Stimulated activated CD4-positive, alpha-beta T cell treated with anti-CD3 and anti-CD28 coated beads, Interleukin-1b, Interleukin-23, amount 100 ng/mL, for 1 hour (primary cell): ENCODE data around the gene FBXO41.
A peak's percentile ranks its signal among the peaks of the same experiment; 100 is the strongest.
"Not testable (repeated sequence)": the region's sequence is repeated elsewhere in the genome, so short reads cannot be mapped to it uniquely, and the experiment has no call there.

Experiments used
- DNase-seq, 2 donors: peaks; one replicate each; pipeline ENCODE4 v3.0.0-alpha.2; 2020; ENCODE audit warnings: low read depth in 2 of 2

Gene FBXO41

GRCh38 chr2:73289304-73289703 lies 5.0 kb upstream of the FBXO41 start:
- no peak for DNase-seq

- DNase-seq: no peak
These were observed 1.9 kb upstream of the FBXO41 start for GRCh38 chr2:73286134-73286655.

GRCh38 chr2:73285159-73285739 lies 971 bp upstream of the FBXO41 start:
- DNase-seq: no peak

GRCh38 chr2:73283545-73284295 lies 558 bp downstream of the FBXO41 start:
- no peak for DNase-seq

- no peak for DNase-seq
These were observed 1.2 kb downstream of the FBXO41 start for GRCh38 chr2:73282924-73283544.

GRCh38 chr2:73281244-73281643 lies 3.0 kb downstream of the FBXO41 start:
- DNase-seq: no peak

- no peak for DNase-seq
These were observed 4.4 kb downstream of the FBXO41 start for GRCh38 chr2:73279852-73280251.

GRCh38 chr2:73272270-73272669 lies 12.0 kb downstream of the FBXO41 start:
- DNase-seq: no peak

GRCh38 chr2:73269686-73270465 lies 14.4 kb downstream of the FBXO41 start:
- no peak for DNase-seq

GRCh38 chr2:73268830-73269685 lies 15.2 kb downstream of the FBXO41 start:
- DNase-seq: peak in 1 of 2 donors; percentile 39

GRCh38 chr2:73268366-73268829 lies 15.9 kb downstream of the FBXO41 start:
- no peak for DNase-seq

GRCh38 chr2:73267008-73267407 lies 17.3 kb downstream of the FBXO41 start:
- DNase-seq: no peak

- no peak for DNase-seq
These were observed 18.0 kb downstream of the FBXO41 start for GRCh38 chr2:73266061-73266901.

- DNase-seq: no peak
These were observed 18.8 kb downstream of the FBXO41 start for GRCh38 chr2:73265298-73266060.

GRCh38 chr2:73264783-73265182 lies 19.5 kb downstream of the FBXO41 start:
- no peak for DNase-seq

- no peak for DNase-seq
These were observed 20.0 kb downstream of the FBXO41 start for GRCh38 chr2:73264332-73264606.

- no peak for DNase-seq
These were observed 20.5 kb downstream of the FBXO41 start for GRCh38 chr2:73263540-73264331.

- not testable (repeated sequence) for DNase-seq
These were observed 21.4 kb downstream of the FBXO41 start for GRCh38 chr2:73262691-73263429.
